HCEC 1CT (cell line): Measurements from ENCODE around the gene TMEM130.

ENCODE experiments used
- DNase-seq: peaks from one replicate; pipeline ENCODE4 v3.0.0-alpha.2; 2017

The TMEM130 gene

DNA sequence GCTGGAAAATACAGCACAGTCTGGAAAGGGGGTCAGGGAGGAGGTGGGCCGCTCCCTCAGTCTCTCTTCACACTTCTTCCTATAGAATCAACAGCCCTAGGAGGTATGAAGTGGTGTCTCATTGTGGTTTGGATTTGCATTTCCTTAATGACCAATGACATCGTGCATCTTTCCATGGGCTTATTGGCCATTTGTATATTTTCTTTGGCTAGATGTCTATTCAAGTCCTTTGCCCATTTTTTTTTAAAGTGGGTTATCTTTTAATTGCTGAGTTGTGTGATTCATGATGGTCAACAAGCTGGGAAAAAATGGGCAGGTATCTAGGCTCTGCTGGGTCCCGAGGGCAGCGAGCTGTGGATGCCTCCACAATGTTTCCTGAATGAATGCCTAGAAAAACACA is 29.1 kb downstream of the TMEM130 start:
- peak; percentile 15 for DNase-seq

DNA sequence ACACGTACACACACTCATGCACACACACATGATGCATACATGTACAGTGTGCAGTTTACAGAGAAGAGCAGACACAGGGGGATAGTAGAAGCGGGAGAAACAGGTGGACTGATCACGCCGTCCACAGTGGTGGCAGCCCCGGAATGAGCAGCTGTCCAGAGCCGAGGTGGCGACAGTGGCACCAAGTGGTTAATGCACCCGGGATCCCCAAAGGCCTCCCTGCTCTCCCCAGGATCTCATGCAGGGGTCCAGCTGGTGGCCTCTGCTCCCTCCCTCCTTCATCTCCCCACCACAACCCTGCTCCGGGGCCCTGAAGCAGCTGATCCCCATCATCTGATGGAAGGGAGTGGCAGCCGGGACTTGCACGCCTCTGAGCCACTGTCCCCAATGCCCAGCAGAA is 29.7 kb downstream of the TMEM130 start:
- DNase-seq = no peak

DNA sequence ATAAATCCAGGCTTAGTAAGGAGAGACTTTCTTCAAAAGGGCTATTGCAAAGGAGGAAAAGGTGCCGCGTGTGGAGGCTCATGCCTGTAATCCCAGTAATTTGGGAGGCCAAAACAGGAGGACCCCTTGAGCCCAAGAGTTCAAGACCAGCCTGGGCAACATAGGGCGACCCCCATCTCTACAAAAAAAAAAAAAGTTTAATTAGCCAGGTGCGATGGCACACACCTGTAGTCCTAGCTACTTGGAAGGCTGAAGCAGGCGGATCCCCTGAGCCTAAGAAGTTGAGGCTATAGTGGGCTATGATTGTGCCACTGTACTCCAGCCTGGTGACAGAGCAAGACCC is 32.2 kb downstream of the TMEM130 start:
- DNase-seq = no peak

DNA sequence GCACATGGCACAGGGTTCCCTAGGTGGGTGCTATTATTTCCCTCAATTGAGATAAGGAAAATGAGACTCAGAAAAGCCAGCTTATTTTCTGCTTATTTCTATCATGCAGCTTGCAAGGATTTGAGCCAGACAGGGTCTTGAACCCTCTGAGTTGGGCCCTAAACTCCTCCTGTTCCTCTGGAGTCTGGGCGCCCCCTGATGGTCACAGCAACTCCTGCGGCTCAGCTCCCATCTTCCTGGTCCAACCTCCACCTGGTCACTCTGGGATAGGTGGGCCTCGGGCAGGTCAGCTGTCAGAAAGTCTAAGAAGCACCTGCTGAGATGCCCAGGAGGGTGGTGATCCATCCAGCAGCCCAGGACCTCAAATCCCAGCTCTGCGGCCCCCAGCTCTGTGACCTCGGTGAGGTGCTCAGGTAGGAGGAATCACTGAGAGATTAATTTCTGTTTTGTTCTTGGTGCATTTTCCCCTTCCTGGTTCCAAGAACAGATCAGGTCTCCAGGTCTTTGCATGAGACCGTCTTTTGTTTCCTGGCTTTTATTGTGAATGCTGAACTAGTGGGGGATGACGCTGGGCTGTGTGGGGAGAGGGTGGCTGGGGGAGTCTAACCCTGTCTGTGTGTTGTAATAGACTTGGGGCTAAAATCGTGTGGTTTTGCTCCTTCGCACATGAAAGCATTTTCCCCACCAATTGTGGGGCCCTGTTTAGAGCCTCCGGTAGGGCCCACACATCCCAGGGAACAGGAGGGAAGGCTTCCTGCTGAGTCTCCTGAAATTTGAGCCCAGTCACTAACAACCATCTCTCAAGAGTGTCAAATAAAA is 32.8 kb downstream of the TMEM130 start:
- peak; percentile 13 for DNase-seq

DNA sequence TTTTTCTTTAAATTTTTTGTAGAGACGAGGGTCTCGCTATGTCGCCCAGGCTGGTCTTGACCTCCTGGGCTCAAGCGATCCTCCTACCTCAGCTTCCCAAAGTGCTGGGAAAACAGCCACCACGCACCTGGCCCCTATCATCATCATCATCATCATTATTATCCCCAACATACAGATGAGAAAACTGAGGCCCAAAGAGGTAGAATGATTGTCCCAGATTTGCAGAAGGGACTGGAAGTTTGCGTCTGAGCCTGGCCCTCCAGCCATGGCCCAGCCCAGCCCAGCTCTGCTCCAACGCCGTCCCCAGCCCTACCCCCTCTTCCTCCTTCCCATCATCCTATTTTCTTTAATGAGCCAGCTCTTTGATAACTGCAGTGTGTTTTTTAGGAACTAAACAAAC is 34.9 kb downstream of the TMEM130 start:
- no peak for DNase-seq

DNA sequence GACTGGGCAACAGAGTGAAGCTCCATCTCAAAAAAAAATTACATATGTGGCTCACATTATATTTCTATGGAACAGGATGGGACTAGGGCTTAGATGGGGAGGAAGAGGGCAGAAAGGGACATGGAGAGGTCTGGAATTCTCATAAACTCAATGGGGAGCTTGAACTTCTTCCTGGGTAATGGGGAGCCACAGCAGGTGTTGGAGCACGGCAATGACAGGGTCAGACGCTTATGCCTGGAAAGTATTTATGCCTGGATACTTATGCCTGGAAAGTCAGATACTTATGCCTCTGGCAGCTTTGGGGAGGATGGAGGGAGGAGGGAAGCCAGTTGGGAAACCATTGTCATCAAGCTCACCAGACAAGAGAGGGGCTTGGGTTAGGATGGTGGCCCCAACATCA is 36.8 kb downstream of the TMEM130 start:
- no peak for DNase-seq

DNA sequence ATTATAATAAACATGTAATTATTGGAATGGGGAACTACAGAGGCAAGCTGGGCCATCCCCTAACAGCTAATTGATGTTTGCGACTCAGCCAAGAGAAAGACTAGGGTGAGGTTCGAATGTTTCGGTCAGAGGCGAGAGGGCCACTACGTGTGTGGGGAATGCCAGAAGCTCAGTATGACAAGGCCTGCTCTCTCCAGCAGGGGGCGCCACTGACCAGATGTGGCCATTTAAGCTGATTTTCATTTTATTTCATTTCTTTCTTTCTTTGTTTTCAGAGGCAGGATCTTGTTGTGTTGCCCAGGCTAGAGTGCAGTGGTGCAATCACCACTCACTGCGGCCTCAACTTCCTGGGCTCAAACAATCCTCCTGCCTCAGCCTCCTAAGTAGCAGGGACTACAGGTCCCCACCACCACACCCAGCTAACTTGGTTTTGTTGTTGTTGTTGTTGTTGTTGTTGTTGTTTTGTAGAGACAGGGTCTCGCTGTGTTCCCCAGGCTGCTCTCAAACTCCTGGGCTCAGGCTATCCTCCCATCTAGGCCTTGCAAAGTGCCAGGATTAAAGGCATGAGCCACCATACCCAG is 38.1 kb downstream of the TMEM130 start:
- DNase-seq = peak; percentile 32

DNA sequence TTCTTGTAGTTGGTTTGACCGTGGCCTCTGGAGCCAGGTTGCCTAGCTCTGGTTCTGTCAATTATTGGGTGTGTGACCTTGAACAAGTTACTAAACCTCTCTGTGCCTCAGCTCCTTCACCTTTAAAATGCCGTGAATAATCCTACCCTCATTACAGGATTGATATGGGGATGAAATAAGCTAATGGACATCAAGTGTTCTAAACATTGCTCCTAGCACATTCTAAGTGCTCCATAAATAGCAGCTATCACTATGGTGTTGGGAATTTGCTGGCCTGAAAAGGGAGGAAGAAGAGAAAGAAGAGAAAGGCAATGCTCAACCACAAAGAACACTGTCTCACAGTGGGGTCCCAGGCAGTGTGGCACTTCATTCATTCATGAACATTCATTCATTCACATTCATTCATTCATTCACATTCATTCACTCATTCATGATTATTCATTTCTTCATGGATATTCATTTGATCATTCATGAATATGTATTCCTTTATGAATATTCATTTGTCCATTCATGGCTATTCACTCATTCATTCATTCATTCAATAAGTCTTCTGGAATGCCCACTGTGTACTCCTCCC is 38.8 kb downstream of the TMEM130 start:
- no peak for DNase-seq

DNA sequence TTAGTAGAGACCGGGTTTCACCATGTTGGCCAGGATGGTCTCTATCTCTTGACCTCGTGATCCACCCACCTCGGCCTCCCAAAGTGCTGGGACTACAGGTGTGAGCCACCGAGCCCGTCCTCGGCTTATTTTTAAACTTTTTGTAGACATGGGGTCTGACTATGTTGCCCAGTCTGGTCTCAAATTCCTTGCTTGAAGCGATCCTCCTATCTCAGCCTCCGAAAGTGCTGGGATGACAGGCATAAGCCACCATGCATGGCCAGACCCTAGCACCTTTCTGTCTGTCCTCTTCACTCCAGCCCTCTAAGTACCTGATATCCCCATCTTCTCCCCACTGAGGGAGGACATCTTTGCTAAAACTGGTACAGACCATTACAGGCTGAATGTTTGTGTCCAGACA is 41.4 kb downstream of the TMEM130 start:
- DNase-seq = no peak

DNA sequence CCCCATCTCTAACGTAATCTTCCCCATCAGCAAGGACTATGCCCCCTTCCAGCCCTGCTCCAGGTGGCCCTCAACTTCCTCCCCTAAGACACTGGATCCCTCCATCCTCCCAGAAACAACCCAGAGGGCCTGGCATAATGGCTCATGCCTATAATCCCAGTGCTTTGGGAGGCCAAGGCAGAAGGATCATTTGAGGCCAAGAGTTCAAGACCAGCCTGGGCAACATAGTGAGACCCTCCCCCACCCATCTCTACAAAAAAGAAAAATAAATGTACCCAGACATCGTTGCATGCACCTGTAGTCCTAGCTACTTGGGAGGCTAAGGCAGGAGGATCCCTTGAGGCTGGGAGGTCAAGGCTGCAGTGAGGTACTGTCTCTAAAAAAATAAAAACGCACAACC is 42.6 kb downstream of the TMEM130 start:
- DNase-seq = no peak

DNA sequence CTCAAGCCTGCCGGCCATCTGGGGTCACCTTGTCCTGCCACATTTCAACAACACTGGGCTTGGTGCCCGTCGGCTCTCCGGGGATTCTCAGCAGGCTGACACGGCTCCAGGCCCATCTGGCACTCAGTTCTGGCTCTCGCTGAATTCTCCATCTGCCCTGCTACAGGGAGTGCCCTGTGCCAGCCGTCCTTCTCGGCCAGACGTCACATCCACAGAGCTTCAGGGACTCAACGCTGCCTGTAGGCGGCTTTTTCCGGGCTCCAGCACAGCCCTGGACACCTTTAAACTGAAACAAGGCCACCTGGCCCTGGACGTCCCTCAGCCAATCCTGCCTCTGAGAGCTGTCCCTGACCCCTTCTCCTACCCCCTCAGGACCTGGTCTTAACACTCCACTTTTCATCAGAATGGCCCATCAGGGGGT is 43.0 kb downstream of the TMEM130 start:
- DNase-seq = no peak

DNA sequence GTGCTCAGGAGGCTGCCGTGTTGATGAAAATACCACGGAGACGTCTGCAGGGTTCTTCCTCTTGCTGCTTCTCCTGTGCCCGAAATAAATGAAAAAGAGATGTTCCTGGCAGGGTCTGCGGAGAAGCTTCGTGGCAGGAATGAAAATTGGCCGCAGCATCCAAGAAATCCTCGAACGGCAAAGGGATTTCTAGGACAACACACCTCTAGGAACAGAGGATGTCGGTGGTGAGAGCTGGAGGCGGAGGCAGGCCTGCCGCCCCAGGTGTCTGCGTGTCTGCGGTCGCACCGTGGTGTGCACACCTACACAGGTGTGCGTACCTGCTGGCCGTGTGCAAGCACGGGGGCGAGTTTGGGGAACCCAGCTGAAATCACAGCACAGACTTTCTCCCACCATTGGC is 43.4 kb downstream of the TMEM130 start:
- DNase-seq = no peak

DNA sequence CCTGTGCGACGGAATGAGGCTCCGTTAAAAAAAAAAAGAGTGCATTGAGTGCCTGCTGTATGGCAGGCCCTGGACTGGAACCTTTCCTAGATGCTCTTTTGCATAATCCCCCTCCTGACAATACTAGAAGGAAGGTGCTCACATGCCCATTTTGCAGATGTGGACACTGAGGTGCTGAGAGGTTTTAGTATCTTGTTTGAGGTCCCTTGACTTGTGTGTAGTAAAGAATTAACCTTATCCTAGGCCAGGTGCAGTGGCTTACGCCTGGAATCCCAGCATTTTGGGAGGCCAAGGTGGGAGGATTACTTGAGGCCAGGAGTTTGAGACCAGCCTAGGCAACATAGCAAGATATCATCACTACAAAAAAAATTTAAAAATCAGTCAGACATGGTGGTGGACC is 46.6 kb downstream of the TMEM130 start:
- no peak for DNase-seq

DNA sequence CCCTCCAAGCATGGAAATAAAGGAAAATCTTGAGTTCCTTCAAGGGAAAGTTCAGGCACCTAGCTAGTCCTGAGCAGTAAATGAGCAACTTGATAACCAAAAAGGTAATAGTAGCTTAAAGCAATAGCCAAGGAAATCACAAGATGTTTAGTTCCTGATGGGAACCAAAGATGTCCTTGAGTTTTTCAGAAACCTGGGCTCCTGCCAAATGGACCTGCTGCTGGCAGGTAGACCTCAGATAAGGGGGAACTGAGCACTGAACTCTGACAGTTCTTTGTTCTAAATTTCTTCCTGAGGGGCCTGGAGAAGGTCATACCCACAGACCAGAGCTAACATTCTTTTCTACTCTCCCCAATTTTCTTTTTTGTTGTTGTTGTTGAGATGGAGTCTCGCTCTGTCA is 48.5 kb downstream of the TMEM130 start:
- no peak for DNase-seq

DNA sequence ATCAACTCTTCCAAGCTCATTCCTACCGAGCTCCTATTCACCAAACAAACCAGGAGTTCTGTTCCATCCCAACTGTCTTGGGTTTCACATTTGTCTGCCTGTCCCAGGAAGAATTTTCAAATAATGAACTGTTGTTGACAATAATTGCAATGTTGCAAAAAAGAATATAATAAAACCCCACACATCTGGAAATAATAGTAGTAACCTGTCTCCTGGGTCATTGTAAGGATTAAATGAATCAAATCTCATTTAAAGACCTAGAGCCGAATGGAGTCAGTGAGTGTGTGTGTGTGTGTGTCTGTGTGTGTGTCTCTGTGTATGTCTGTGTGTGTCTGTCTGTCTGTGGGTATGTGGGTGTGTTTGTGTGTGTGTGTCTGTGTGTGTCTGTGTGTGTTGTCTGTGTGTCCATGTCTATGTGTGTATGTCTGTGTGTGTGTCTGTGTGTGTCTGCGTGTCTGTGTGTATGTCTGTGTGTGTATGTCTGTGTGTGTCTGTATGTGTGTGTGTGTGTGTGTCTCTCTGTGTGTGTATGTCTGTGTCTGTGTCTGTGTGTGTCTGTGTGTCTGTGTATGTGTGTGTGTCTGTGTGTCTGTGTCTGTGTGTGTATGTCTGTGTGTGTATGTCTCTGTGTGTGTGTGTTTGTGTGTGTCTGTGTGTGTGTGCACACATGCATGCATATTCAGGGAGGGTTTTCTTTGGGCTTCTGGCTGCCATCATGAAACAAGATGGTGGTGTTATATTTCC is 52.7 kb downstream of the TMEM130 start:
- no peak for DNase-seq

DNA sequence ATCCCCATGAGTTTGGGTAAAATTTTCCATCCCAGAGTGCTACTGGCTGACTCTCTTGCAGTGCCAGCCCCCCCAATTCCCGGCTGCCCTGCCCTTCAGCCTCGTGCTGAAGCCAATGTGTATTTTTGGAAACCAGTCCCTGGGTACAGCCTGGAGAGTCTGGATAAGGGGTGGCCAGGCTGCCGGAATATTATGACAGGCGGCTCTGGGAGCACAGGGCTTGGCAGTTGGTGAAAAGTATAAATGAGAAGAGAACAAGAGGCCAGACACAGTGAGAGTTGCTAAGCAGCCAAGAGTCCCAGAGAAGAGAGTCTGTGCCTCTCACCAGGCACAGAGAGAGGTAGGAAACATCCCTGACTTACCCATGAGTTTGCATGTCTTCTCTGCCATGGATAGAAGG is 53.6 kb downstream of the TMEM130 start:
- DNase-seq = no peak

DNA sequence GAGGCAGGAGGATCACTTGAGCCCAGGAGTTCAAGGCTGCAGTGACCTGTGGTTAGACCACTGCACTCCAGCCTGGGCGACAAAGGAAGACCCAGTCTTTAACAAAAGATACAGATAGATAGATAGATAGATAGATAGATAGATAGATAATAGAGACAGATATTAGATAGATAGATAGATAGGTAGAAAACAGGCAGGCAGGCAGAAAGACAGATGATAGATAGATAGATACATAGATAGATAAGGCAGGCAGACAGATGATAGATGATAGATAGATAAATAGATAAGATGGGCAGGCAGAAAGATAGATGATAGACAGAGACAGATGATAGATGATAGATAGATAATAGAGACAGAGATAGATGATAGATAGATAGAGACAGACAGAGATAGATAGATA is 54.5 kb downstream of the TMEM130 start:
- DNase-seq = no peak

DNA sequence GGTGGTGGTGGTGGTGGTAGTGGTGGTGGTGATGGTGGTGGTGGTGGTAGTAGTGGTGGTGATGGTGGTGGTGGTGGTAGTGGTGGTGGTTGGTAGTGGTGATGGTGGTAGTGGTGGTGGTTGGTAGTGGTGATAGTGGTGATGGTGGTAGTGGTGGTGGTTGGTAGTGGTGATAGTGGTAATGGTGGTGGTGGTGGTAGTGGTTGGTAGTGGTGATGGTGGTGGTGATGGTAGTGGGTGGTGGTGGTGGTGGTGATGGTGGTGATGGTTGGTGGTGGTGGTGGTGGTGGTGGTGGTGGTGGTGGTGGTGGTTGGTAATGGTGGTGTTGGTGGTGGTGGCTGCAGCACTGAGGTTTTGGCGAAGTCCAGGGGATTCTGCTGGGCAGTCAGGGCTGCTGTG is 58.5 kb downstream of the TMEM130 start:
- no peak for DNase-seq

DNA sequence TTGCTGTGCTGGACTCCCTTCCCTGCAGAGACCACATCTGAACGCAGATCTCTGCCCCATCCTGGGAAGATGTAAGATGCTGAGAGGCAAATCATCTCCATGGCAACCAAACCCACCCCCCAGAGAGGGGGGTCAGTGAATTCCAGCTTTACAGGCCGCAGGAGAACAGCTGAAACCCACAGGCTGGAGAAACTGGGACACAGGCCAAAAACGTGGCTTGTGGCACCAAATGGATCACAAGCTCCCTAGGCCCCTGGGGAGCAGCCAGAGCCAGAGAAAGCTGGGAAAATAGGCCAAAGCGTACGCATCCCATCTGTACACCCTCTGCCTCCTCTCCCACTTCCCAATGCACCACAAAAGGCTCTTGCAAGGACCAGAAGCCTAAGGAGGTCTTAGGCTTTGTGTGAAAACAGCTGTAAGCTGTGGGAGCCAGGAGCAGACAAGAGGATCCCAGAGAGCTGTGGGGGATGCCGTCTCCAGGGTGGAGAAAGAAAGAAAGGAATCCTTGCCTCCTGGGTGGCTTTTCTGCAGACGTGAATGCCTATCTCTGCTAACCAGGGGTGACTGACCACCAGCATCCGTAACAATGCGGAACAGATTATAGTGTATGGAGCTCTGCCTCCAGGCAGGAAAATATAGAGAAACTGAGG is 59.5 kb downstream of the TMEM130 start:
- no peak for DNase-seq

DNA sequence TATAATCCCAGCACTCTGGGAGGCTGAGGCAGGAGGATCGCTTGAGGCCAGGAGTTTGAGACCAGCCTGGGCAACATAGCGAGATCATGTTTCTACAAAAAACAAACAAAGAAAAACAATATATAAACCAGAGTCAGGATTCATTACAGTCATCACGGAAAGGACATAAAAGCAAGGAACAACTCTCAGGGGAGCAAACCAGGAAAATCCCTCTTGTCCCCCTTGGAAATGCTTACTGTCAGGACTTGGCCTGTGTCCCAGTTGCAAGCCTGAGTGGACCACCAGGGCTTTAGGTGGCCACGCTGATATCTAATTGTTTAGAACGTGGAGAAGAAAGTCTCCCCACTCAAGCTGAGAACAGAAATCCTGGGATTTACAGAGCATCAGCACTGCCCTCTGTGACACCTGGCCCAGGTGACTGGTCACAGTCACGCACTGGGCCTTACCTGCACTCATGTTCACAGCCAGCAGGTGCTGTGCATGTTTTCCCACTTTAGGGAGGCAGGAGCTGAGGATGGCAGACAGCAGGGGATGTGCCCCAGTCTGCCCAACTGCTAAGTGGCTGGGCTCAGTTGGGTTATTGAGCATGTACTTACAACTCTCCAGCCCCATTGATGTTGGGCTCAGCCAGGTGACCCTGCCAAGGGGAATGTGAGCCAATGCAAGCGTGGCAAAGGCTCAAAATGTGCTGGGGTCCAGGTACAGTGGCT is 60.9 kb downstream of the TMEM130 start:
- no peak for DNase-seq

DNA sequence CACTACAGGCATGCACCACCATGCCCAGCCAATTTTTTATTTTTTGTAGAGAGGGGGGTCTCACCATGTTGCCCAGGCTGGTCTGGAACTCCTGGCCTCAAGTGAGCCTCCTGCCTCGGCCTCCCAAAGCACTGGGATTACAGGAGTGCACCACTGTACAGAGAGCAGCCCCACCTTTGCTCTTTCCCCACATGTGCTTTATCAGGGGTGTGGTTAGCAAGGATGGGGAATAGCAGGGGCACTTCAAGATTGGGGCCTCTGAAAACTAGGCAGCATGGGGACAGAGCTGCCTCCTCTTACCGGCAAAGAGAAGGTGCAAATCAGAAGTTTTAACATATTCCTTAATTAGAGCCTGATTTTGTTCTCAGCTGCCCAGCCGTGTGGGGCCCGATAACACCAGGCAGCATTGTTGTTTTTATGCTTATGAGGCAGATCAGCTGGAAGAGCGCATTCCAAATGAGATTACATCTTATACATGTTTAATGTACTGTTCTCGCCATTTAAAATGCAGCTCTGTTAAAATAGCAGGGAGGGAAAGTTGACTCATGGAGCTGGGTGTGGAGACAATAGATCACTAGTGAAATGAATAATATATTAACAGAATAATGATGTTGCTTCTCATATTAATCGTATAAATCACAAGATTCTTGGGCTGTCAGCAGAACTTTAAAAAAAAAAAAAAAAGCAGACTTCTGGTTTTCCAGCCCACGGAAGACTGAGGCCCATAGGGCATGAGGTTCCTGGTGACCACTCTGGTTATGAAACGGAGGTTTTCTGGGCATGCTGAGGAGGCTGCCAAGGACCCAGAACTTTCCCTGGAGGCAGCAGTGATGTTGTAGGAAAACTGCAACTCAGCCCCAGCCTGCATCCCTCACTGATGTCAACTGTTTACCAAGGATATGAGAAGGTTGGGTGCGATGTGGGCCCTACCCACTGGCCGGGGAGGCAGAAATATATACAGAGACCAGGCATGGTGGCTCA is 62.5 kb downstream of the TMEM130 start:
- DNase-seq = no peak
